Upper lobe of left lung (tissue), 4 donors: Measurements from ENCODE around the gene PSMC2.

ENCODE experiments used
- CTCF ChIP-seq, 6 experiments: fragments of 450-650 bp in 4 of 6; fragments of 200-600 bp in 2 of 6; sonication (generic) in 2 of 6; IDR thresholded peaks; one replicate each; pipeline ENCODE4 v1.5.1; 2016 to 2019; ENCODE audit warnings: antibody characterized with exemption in 6 of 6
- POLR2A ChIP-seq, 4 donors: fragments of 450-650 bp; IDR thresholded peaks; one replicate each; pipeline ENCODE4 v1.5.1; 2016 to 2017; ENCODE audit warnings: antibody characterized with exemption in 4 of 4, mild to moderate bottlenecking in 2 of 4
- POLR2AphosphoS5 ChIP-seq, 2 donors: sonication (generic); formaldehyde crosslinking; IDR thresholded peaks; one replicate each; pipeline ENCODE4 v1.5.1; 2017; ENCODE audit warnings: antibody characterized with exemption in 2 of 2

- TF ChIP-seq POLR2AphosphoS5 (IDR thresholded peaks at IDR 0.05): no peak
- no peak for TF ChIP-seq POLR2A (IDR thresholded peaks at IDR 0.05)
- TF ChIP-seq CTCF (IDR thresholded peaks at IDR 0.05): no peak
These were observed 22.0 kb downstream of the PSMC2 start for GRCh38 chr7:103369432-103369831.
